Amniotic stem cell (primary cell): ENCODE measurements around the gene NEU2.

Source experiments
- DNase-seq: peaks from one replicate; lab custom pipeline; 2025; lab: John Stamatoyannopoulos, UW

The NEU2 gene

DNA sequence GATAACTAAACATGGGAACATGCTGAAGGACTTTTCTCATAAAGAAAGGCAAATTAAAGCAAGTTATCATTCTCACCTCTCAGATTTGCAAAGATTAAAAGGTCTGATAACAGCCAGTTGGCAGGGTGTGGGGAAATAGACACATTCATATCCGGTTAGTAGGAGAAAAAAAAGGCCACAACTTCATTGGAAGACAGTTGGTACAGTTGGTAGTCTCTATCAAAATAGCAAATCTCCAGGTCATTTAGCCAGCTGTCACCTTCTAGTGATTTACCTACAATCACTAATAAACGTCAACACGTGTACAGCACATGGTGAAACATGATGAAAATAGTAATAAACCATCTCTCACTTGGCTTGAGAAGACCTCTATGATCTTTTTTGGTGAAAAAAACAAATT, 44.3 kb downstream of the NEU2 start:
- no peak for DNase-seq

DNA sequence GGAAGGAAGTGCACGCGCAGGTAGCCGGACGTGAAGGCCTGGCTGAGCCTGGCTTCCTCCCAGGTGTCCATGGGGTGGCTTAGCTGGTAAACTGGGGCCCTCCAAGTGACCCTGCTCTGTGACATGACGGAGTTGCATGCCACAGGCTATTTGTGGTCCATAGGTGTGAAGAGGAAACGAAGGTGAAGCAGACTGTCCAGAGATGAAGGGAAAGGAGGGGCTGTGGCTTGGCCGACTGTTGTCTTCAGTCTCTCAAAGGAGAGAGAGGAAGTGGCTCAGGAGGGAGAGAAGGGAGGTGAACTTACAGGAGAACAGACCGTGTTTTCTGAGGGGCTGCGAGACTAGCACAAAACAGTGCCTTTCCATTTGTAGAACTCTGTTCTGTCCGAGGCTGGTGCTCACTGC, 47.0 kb downstream of the NEU2 start:
- DNase-seq = no peak

DNA sequence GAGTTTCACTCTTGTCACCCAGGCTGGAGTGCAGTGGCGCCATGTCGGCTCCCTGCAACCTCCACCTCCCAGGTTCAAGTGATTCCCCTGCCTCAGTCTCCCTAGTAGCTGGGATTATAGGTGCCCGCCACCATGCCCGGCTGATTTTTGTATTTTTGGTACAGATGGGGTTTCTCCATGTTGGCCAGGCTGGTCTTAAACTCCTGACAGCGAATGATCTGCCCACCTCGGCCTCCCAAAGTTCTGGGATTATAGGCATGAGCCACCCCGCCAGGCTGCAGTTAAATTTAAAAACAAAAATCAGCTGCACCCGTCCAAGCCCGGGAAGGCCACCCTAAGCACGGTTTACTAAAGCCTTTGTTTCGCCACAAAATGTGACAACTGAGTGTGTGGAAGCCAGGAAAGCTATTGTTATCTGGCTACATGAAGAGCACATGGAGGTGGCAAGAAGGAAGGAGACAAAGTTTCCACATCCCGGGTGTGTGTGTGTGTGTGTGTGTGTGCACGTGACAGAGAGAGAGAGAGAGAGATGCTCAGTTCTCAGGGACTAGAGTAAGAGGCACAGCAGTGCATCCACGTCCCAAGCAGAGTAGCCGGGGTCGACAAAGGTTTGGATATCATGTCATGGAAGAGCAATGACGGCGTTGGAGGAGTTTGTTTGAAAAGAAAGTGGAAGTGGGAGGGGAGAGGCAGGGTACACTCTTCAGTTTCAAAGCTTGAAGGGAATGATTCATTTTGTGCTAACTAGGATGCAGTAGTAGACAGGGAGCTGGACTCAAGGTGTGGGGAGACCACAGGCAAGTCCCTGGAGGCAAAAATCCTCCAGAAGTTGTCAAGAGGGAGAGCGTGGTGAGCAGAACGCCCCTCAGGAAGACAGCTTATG, 47.7 kb downstream of the NEU2 start:
- no peak for DNase-seq

DNA sequence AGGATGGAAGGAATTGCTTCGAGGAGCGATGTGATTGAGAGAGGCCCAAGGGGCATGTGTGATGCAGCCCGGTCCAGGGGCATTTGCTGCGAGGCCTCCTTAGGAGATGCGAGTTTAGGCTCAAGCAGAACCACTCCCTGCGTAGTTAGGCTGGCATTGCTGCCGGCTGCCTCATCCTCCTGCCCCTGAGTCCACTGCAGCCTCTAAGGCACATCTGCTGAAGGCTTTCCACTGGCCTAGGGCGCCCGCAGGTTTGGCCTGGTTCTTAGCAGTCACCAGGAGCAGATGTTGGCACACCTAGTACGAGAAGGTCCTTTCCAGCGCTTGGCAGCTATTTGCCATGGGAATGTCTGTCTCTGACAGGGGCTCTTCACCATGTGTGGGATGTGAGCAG, 48.4 kb downstream of the NEU2 start:
- no peak for DNase-seq

DNA sequence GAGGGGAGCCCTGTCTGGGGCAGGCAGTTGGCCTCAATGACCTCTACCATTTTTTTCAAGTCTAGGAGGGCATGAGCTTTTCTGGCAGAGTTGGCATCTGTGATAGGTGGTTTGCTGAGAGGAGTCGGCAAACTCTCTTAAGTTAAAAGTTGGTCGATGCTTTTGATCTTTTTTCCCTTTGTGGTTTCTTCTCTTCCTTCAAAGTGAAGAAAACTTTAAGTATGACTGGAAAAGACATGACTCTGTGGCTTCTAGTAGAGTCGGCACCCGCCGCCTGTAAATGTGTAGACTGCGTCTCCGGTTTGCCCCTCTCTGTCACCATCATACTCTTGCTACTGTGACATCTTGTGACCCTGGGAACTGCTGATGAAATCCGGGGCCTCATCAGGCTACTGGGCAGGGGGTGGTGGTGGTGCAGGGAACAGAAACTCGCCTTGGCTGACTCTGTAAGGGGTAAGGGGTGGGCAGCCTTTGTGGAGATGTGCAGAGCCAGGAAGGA, 48.8 kb downstream of the NEU2 start:
- no peak for DNase-seq

DNA sequence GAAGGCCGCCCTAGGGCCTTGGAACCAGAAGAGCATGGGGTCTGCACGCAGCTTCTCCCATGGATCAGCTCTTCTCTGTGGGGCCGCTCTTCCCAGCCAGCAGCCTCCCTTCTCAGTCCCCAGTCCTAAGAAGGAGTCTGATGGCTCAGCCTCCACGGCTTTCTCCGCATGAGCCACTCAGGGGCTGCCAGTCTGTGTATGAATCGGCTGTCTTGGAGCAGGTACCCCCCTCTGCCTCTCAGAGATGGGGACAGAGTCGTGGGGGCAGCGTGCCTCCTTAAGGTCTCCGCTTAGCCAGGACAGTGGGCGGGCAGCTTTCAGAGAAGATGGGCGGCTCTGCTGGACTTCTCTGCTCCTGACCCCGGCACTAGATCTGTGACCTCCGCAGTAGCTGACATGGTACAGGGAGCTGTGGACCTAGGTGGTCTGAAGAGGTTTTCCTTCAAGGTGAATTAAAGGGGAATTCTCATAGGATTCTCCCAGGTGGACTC, 49.3 kb downstream of the NEU2 start:
- no peak for DNase-seq

DNA sequence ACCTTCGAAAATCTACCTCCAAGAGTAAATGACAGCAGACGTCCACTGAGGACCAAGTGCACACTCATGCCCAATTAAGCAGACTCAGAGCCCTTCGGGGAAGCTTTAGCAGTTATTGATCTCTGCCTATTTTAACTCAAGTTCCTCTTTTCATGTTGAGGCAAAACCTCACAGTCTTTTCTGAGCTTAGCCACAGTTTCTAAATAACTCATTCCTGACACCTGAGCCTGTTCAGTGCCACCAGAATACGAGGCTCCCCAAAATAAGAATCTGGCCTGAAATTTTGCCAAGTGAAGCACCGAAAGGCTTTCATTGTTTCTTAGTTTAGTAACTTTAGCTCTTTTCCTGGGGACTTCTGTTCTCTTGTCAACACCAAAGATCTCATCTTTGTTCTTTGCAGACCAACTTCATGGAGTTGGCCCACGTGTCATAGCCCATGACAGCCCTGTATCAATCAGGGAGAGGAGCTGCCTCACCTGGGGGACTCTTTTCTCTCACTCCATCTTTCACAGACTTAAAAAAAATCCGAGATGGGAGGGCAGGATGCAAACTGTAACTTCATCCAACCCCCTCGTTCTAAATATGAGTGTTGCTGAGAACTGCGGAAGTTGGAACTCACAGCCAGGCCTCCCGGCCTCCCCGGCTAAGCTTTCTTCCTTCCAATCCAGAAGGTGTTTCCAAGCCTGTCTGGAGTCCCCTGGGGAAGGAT, 49.9 kb downstream of the NEU2 start:
- no peak for DNase-seq

DNA sequence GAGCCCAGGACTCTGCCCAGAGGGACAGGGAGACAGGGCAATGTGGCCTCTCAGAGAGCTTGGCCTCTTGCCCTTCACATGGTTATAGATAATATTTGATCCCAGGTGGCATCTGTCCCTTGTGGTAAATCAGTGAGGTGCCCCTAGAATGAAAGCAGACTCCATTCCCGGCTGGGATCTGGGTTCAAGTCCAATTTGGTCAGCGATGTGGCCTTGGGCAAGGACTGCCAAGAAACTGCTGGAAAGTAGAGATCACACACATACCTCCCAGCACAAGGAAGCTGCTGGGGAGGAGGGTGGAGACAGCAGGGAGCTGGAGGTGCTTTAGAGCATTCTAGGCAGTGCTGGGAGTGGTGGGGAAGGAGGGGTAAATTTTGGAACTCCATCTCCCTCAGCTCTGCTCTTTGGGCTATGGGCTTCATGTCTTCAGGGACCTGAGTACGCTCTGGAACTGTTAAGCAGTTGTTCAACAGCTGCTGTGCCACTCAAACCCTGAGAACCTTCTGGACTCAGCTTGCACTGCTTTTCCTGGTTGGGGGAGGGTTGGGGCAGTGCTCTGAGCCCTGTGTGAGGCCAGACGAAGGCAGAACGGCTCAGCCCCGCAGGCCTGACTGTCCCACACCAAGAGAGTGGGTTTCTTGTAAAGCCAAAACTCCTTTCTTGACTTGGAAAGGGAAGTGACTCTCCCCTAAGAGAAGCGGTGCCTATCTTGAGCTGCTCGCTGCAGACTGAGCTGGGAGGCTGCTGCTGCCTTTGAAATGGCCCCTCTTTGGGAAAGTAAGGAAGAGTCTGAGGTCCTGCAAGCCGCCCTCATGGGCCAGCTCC, 50.7 kb downstream of the NEU2 start:
- DNase-seq = no peak

DNA sequence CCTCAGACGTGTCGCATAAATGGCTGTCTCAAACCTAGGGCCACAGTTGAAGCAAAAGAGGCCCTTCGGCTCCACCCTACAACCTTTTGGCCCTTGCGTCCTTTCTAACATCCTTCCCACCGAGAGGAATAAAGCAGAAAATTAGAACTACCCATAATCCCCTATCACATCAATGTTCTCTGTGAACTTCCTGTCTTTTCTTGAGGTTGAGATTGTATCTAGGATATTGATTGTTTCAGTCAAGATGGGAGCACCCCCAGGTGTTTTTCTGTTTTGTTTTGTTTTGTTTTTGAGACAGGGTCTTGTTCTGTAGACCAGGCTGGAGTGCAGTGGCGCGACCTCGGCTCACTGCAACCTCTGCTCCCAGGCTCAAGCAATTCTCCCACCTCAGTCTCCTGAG, 51.3 kb downstream of the NEU2 start:
- no peak for DNase-seq

DNA sequence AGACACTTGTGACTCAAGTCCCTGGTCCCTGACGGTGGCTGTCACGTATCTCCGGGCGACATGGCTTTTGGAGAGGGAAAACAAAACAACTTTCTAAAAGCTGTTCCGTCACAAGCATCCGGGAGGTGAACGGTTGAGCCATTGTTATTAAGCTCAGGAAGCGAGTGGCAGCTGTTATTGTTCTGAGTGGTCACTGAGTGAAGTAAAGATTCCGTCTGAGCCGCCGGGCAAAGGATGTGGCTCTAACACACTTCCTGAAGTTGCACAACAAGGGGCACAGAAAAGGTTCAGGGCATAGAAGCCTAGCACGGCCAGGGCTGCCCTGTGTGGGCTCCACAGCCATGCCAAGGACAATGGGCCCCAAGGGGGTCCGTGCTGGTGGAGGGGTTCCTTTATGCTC, 52.0 kb downstream of the NEU2 start:
- no peak for DNase-seq
